H9 (cell line): Measurements from ENCODE around the gene CCDC192. TPM values are rescaled to one million over a fixed set of nuclear protein-coding genes. Genes with fewer than 3 reads are reported as not detected.

ENCODE experiments used
- DNase-seq: peaks from one replicate; pipeline ENCODE4 v3.0.0-alpha.2; 2017
- H2AFZ ChIP-seq: one replicate; pipeline ENCODE4 v1.6.1; 2013; ENCODE audit warnings: mild to moderate bottlenecking, low read length, control low read depth, moderate library complexity
- H2AK5ac ChIP-seq: 2 replicates; pipeline ENCODE4 v1.6.1; 2013; ENCODE audit warnings: low read length, control low read depth, mixed read lengths; ENCODE audit not compliant: insufficient read length
- H2BK120ac ChIP-seq: one replicate; pipeline ENCODE4 v1.6.1; 2013; ENCODE audit warnings: low read depth, mild to moderate bottlenecking, low read length, control low read depth, inconsistent platforms; ENCODE audit not compliant: poor library complexity, severe bottlenecking
- H2BK12ac ChIP-seq: 2 replicates; pipeline ENCODE4 v1.6.1; 2013; ENCODE audit warnings: low read length, control low read depth, mixed read lengths, low read depth; ENCODE audit not compliant: insufficient read length
- H2BK15ac ChIP-seq: 2 replicates; pipeline ENCODE4 v1.6.1; 2013; ENCODE audit warnings: low read depth, low read length, control low read depth
- H2BK20ac ChIP-seq: one replicate; pipeline ENCODE4 v1.6.1; 2013; ENCODE audit warnings: low read depth, mild to moderate bottlenecking, low read length, control low read depth, inconsistent platforms; ENCODE audit not compliant: poor library complexity, severe bottlenecking
- H2BK5ac ChIP-seq: 2 replicates; pipeline ENCODE4 v1.6.1; 2013; ENCODE audit warnings: low read length, control low read depth, mixed read lengths; ENCODE audit not compliant: insufficient read length
- H3K14ac ChIP-seq: 2 replicates; pipeline ENCODE4 v1.6.1; 2013; ENCODE audit warnings: low read length, control low read depth; ENCODE audit not compliant: insufficient read depth
- H3K18ac ChIP-seq: 2 replicates; pipeline ENCODE4 v1.6.1; 2013; ENCODE audit warnings: low read depth, mild to moderate bottlenecking, mixed read lengths, low read length, control low read depth; ENCODE audit not compliant: insufficient read length
- H3K23ac ChIP-seq: 2 replicates; pipeline ENCODE4 v1.6.1; 2013; ENCODE audit warnings: low read length, control low read depth, mixed read lengths, low read depth; ENCODE audit not compliant: insufficient read length
- H3K23me2 ChIP-seq: 2 replicates; pipeline ENCODE4 v1.6.1; 2013; ENCODE audit warnings: low read depth, mild to moderate bottlenecking, mixed read lengths, low read length, control low read depth; ENCODE audit not compliant: insufficient read length, poor library complexity, severe bottlenecking
- H3K27ac ChIP-seq: 2 replicates; pipeline ENCODE4 v1.5.1; 2013; ENCODE audit warnings: low read length, control low read depth, mixed read lengths, low read depth; ENCODE audit not compliant: insufficient read length
- H3K27me3 ChIP-seq: 2 replicates; pipeline ENCODE4 v1.6.1; 2013; ENCODE audit warnings: low read length, control low read depth, inconsistent platforms; ENCODE audit not compliant: insufficient read depth
- H3K4ac ChIP-seq: 2 replicates; pipeline ENCODE4 v1.6.1; 2013; ENCODE audit warnings: low read depth, mild to moderate bottlenecking, control low read depth, inconsistent platforms, low read length, moderate library complexity
- H3K4me1 ChIP-seq: 2 replicates; pipeline ENCODE4 v1.6.1; 2013; ENCODE audit warnings: low read length, control low read depth, inconsistent platforms; ENCODE audit not compliant: insufficient read depth
- H3K4me2 ChIP-seq: 2 replicates; pipeline ENCODE4 v1.6.1; 2013; ENCODE audit warnings: low read length, control low read depth, mixed read lengths; ENCODE audit not compliant: insufficient read length, insufficient read depth
- H3K56ac ChIP-seq: 2 replicates; pipeline ENCODE4 v1.6.1; 2013; ENCODE audit warnings: low read depth, mild to moderate bottlenecking, mixed read lengths, low read length, control low read depth; ENCODE audit not compliant: insufficient read length
- H3K79me1 ChIP-seq: 2 replicates; pipeline ENCODE4 v1.6.1; 2013; ENCODE audit warnings: low read depth, mild to moderate bottlenecking, moderate library complexity, low read length, control low read depth, inconsistent platforms; ENCODE audit not compliant: insufficient read depth, poor library complexity, severe bottlenecking
- H3K79me2 ChIP-seq: 2 replicates; pipeline ENCODE4 v1.6.1; 2013; ENCODE audit warnings: low read length, control low read depth, inconsistent platforms; ENCODE audit not compliant: insufficient read depth
- H3K9ac ChIP-seq: 2 replicates; pipeline ENCODE4 v1.6.1; 2013; ENCODE audit warnings: low read length, control low read depth, mixed read lengths; ENCODE audit not compliant: insufficient read length; ENCODE audit errors: extremely low read depth
- H3K9me3 ChIP-seq: one replicate; pipeline ENCODE4 v1.6.1; 2013; ENCODE audit warnings: low read depth, low read length, inconsistent platforms; ENCODE audit not compliant: control insufficient read depth
- H3T11ph ChIP-seq: one replicate; pipeline ENCODE4 v1.6.1; 2013; ENCODE audit warnings: mild to moderate bottlenecking, low read length, control low read depth, inconsistent platforms
- H4K20me1 ChIP-seq: one replicate; pipeline ENCODE4 v1.6.1; 2013; ENCODE audit not compliant: control insufficient read depth, insufficient read length, insufficient read depth
- H4K5ac ChIP-seq: 2 replicates; pipeline ENCODE4 v1.6.1; 2013; ENCODE audit warnings: low read depth, mild to moderate bottlenecking, mixed read lengths, low read length, control low read depth; ENCODE audit not compliant: insufficient read length
- H4K8ac ChIP-seq: replicated peaks from 2 replicates; pipeline ENCODE4 v1.6.1; 2013; ENCODE audit warnings: low read length, control low read depth, mixed read lengths, low read depth; ENCODE audit not compliant: insufficient read length
- H4K91ac ChIP-seq: 2 replicates; pipeline ENCODE4 v1.6.1; 2013; ENCODE audit warnings: low read depth, mild to moderate bottlenecking, moderate library complexity, mixed read lengths, low read length, control low read depth; ENCODE audit not compliant: insufficient read length
- H3K27ac Mint-ChIP-seq, 3 experiments: 2 replicates in 2 of 3; 3 replicates in 1 of 3; pipeline ENCODE4 v1.8.0; 2020 to 2021; ENCODE audit warnings: mixed read lengths in 3 of 3, mild to moderate bottlenecking in 1 of 3, moderate library complexity in 1 of 3
- H3K27me3 Mint-ChIP-seq: 2 replicates; pipeline ENCODE4 v1.8.0; 2021; ENCODE audit warnings: low read depth, mild to moderate bottlenecking, moderate library complexity, mixed read lengths
- H3K36me3 Mint-ChIP-seq, 3 experiments: 2 replicates in 2 of 3; 3 replicates in 1 of 3; pipeline ENCODE4 v1.8.0; 2020 to 2021; ENCODE audit warnings: low read depth in 3 of 3, mixed read lengths in 3 of 3; ENCODE audit not compliant: insufficient read depth in 1 of 3
- H3K4me1 Mint-ChIP-seq, 2 experiments: 2 replicates each; pipeline ENCODE4 v1.8.0; 2020; ENCODE audit warnings: mixed read lengths in 2 of 2
- H3K4me3 Mint-ChIP-seq, 2 experiments: 2 replicates in 1 of 2; 3 replicates in 1 of 2; pipeline ENCODE4 v1.8.0; 2020 to 2021; ENCODE audit warnings: mild to moderate bottlenecking in 2 of 2, mixed read lengths in 2 of 2, moderate library complexity in 1 of 2
- H3K9me3 Mint-ChIP-seq, 2 experiments: 2 replicates in 1 of 2; 3 replicates in 1 of 2; pipeline ENCODE4 v1.8.0; 2020; ENCODE audit warnings: mild to moderate bottlenecking in 2 of 2, mixed read lengths in 2 of 2, moderate library complexity in 1 of 2
- WGBS: extraction: QIAGEN DNeasy Blood & Tissue Kit; methylation state at CpG from one replicate; pipeline ENCODE4 v1.1.7; 2013; ENCODE audit warnings: missing lambda C conversion rate, low lambda C conversion rate, mixed read lengths; ENCODE audit not compliant: insufficient read length; ENCODE audit errors: extremely low coverage; 5-methylcytosine and 5-hydroxymethylcytosine counted together
- total RNA-seq: library from RNA; stranded (reverse); gene quantifications from 2 replicates; pipeline ENCODE4 v1.2.1, GENCODE V29; 2021
- TF ChIP-seq, protein P1 (sequence below): fragments of 200-600 bp; sonication (generic); conservative IDR thresholded peaks from 3 replicates; pipeline ENCODE4 v1.8.0; 2021; ENCODE audit warnings: antibody characterized with exemption, mild to moderate bottlenecking

Gene CCDC192
- total RNA-seq, 1 experiment from 2014 or later = not detected

DNA sequence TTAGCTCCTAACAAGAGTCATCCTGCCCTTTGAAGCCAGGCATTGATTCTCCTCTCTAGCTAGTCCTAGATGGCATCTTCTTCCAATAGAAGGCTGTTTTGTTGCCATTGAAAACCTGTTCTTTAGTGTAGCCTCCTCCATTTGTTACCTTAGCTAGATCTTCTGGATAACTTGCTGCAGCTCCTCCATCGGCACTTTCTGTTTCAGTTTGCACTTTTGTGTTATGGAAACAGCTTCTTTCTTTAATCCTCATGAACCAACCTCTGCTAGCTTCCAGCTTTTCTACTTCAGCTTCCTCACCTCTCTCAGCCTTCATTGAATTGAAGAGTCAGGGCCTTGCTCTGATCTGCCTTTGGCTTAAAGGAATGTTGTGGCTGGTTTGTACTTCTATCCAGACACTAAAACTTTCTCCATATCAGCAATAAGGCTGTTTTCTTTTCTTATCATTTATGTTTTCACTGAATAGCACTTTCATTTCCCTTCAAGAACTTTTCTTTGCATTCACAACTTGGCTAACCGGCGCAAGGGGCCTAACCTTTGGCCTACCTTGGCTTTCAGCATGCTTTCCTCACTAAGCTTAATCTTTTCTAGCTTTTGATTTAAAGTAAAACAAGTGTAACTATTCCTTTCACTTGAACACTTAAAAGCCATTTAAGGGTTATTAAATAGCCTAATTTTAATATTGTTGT lies 213.8 kb downstream of the CCDC192 start:
- H3K27ac Mint-ChIP-seq = no peak overlapping the region
- H4K91ac ChIP-seq = no peak overlapping the region
- H3K18ac ChIP-seq = no peak overlapping the region
- no peak overlapping the region for H3K27ac ChIP-seq
- no CpG with 5 or more reads among the region's 3 CpGs for WGBS
- H3K23ac ChIP-seq = no peak overlapping the region
- no peak overlapping the region for H3K14ac ChIP-seq
- H3K9me3 Mint-ChIP-seq = no peaks in the 10 kb centered on the region; a peak in 1 of 5 replicates
- no peaks in the 10 kb centered on the region for H3K4me1 Mint-ChIP-seq
- no peak overlapping the region for H4K8ac ChIP-seq
- H4K20me1 ChIP-seq = no peaks in the 10 kb centered on the region
- no peaks in the 10 kb centered on the region for H3K79me1 ChIP-seq
- H3K4ac ChIP-seq = no peak overlapping the region
- no peak overlapping the region for H2BK15ac ChIP-seq
- no peak overlapping the region for H4K5ac ChIP-seq
- H2BK120ac ChIP-seq = no peak overlapping the region
- no peak overlapping the region for H3K56ac ChIP-seq
- DNase-seq = no peak
- H3K27me3 ChIP-seq = no peaks in the 10 kb centered on the region
- H2AFZ ChIP-seq = no peak overlapping the region
- H3T11ph ChIP-seq = no peak overlapping the region
- H2BK20ac ChIP-seq = no peak overlapping the region
- peaks cover 2% of the 10 kb centered on the region for H3K27me3 Mint-ChIP-seq
- no peaks in the 10 kb centered on the region for H3K79me2 ChIP-seq
- TF ChIP-seq, protein P1, sequence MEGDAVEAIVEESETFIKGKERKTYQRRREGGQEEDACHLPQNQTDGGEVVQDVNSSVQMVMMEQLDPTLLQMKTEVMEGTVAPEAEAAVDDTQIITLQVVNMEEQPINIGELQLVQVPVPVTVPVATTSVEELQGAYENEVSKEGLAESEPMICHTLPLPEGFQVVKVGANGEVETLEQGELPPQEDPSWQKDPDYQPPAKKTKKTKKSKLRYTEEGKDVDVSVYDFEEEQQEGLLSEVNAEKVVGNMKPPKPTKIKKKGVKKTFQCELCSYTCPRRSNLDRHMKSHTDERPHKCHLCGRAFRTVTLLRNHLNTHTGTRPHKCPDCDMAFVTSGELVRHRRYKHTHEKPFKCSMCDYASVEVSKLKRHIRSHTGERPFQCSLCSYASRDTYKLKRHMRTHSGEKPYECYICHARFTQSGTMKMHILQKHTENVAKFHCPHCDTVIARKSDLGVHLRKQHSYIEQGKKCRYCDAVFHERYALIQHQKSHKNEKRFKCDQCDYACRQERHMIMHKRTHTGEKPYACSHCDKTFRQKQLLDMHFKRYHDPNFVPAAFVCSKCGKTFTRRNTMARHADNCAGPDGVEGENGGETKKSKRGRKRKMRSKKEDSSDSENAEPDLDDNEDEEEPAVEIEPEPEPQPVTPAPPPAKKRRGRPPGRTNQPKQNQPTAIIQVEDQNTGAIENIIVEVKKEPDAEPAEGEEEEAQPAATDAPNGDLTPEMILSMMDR = no peak
- H3K23me2 ChIP-seq = no peaks in the 10 kb centered on the region
- H2BK5ac ChIP-seq = no peak overlapping the region
- no peaks in the 10 kb centered on the region for H3K9me3 ChIP-seq
- H2BK12ac ChIP-seq = no peak overlapping the region
- no peak overlapping the region for H2AK5ac ChIP-seq
- H3K4me1 ChIP-seq = no peaks in the 10 kb centered on the region
- no peak overlapping the region for H3K4me3 Mint-ChIP-seq
- H3K36me3 Mint-ChIP-seq = no peaks in the 10 kb centered on the region; a peak in 1 of 7 replicates
- no peak overlapping the region for H3K9ac ChIP-seq
- no peak overlapping the region for H3K4me2 ChIP-seq
